ENCODE measurements around the gene PRR12. TPM values are rescaled to one million over a fixed set of nuclear protein-coding genes. Genes with fewer than 3 reads are reported as not detected.

The PRR12 gene
- total RNA-seq, 3 donors from 2014 or later = 24.2 to 37.3 (median 26.2) TPM

- H3K4me3 ChIP-seq = peak overlapping the region; percentile 52
- TF ChIP-seq CTCF (IDR thresholded peaks at IDR 0.05) = no peak
- no peaks in the 10 kb centered on the region for H3K9me3 ChIP-seq
- DNase-seq (peak in 1 of 3 donors; percentile 31), ATAC-seq (no peak)
- intact Hi-C loops (cut with DNase I, micrococcal nuclease) = loop anchor here in 1 of 2 donors (10.0 kb wide), 1 partner anchor 105 kb away; the partner anchor contains the start of gene ADM5
- H3K36me3 ChIP-seq (ENCODE audit: low read depth) = no peaks in the 10 kb centered on the region
- peaks cover 9% of the 10 kb centered on the region for H3K4me1 ChIP-seq (ENCODE audit: low read depth)
These were observed 11.1 kb upstream of the PRR12 start for GRCh38 chr19:49579947-49580263.

- ATAC-seq (peak; percentile 98), DNase-seq (peak; percentile 96 to 97 (median 97))
- no peaks in the 10 kb centered on the region for H3K36me3 ChIP-seq (ENCODE audit: low read depth)
- no peaks in the 10 kb centered on the region for H3K9me3 ChIP-seq
- intact Hi-C loops (cut with DNase I, micrococcal nuclease) = loop anchor here in 1 of 2 donors (10.0 kb wide), 1 partner anchor 104 kb away; the partner anchor contains the start of gene ADM5
- peaks cover 9% of the 10 kb centered on the region for H3K4me1 ChIP-seq (ENCODE audit: low read depth)
- TF ChIP-seq CTCF (IDR thresholded peaks at IDR 0.05) = no peak
- H3K4me3 ChIP-seq = peak within 1 kb of the TSS; percentile 52
These were observed 10.5 kb upstream of the PRR12 start, which contains the start of gene NOSIP for GRCh38 chr19:49580264-49581006. Gene NOSIP, minus strand, starts transcription at chr19:49580556. Its CDS starts 19,865 bp downstream, at chr19:49560691.

- Histone ChIP-seq H3K4me1 (ENCODE audit: low read depth) (peaks cover 9% of the 10 kb centered on the region), H3K9me3 (no peaks in the 10 kb centered on the region), H3K4me3 (peak within 1 kb of the TSS; percentile 52), H3K36me3 (ENCODE audit: low read depth) (no peaks in the 10 kb centered on the region)
- ATAC-seq (peak; percentile 83), DNase-seq (peak; percentile 72 to 76 (median 72))
- intact Hi-C loops (cut with DNase I, micrococcal nuclease) = loop anchor here in 1 of 2 donors (10.0 kb wide), 1 partner anchor 104 kb away; the partner anchor contains the start of gene ADM5
- TF ChIP-seq CTCF (IDR thresholded peaks at IDR 0.05) = no peak
These were observed 9.9 kb upstream of the PRR12 start, which contains the start of gene PRRG2 for GRCh38 chr19:49581007-49581508. Gene PRRG2, plus strand, starts transcription at chr19:49581316. Its CDS starts 1,904 bp downstream, at chr19:49583220.

- H3K4me1 ChIP-seq (ENCODE audit: low read depth) = peaks cover 9% of the 10 kb centered on the region
- intact Hi-C loops (cut with DNase I, micrococcal nuclease) = loop anchor here in 1 of 2 donors (10.0 kb wide), 1 partner anchor 102 kb away; the partner anchor contains the start of gene ADM5
- H3K4me3 ChIP-seq = no peak overlapping the region
These were observed 7.7 kb upstream of the PRR12 start for GRCh38 chr19:49583239-49583638.

GRCh38 chr19:49585023-49585422 lies 6.0 kb upstream of the PRR12 start:
- no peak for TF ChIP-seq CTCF (IDR thresholded peaks at IDR 0.05)
- no peak for ATAC-seq
- intact Hi-C loops (cut with DNase I, micrococcal nuclease) = loop anchor here in 1 of 2 donors (10.0 kb wide), 1 partner anchor 100 kb away; the partner anchor contains the start of gene ADM5
- Histone ChIP-seq H3K4me1 (ENCODE audit: low read depth) (no peaks in the 10 kb centered on the region), H3K4me3 (no peak overlapping the region), H3K36me3 (ENCODE audit: low read depth) (no peaks in the 10 kb centered on the region), H3K9me3 (no peaks in the 10 kb centered on the region)
- DNase-seq = no peak

More at GRCh38 chr19:49583239-49583638, 7.7 kb upstream of the PRR12 start:
- no peak for TF ChIP-seq CTCF (IDR thresholded peaks at IDR 0.05)
- no peak for ATAC-seq
- no peak for DNase-seq
- no peaks in the 10 kb centered on the region for H3K36me3 ChIP-seq (ENCODE audit: low read depth)
- H3K9me3 ChIP-seq = no peaks in the 10 kb centered on the region
